ENCODE measurements around the gene RSPH9. TPM values are rescaled to one million over a fixed set of nuclear protein-coding genes. Genes with fewer than 3 reads are reported as not detected.

The RSPH9 gene
- total and polyA plus RNA-seq, 2 donors (not counting 3 experiments of a cell fraction or from before 2014, with no cell fraction given): 0.18 to 0.27 TPM

GRCh38 chr6:43717389-43717788, 72.6 kb downstream of the RSPH9 start:
- Histone ChIP-seq H3K4me3 (replicated peaks in 1 of 3; ENCODE audit: insufficient read depth in 1 of 3, low read depth in 1 of 3, low read length in 3 of 3) (no peak overlapping the region), H3K4me1 (ENCODE audit: control insufficient read depth, extremely low read depth, insufficient read depth, low read length) (peaks cover 8% of the 10 kb centered on the region), H3K9me1 (replicated peaks; ENCODE audit: control insufficient read depth, extremely low read depth, insufficient read depth, low read length) (no peaks in the 10 kb centered on the region), H3K9ac (replicated peaks; ENCODE audit: extremely low read depth, insufficient read depth, low read length) (no peak overlapping the region), H2AFZ (ENCODE audit: low read depth, low read length) (no peak overlapping the region), H3K79me2 (ENCODE audit: control insufficient read depth, insufficient read depth, low read length) (no peaks in the 10 kb centered on the region), H3K36me3 (ENCODE audit: control insufficient read depth in 2 of 2, extremely low read depth in 1 of 2, insufficient read depth in 2 of 2, low read length in 2 of 2) (no peaks in the 10 kb centered on the region), H3K27me3 (ENCODE audit: control insufficient read depth in 2 of 2, insufficient read depth in 2 of 2, low read length in 2 of 2) (no peaks in the 10 kb centered on the region), H3K27ac (ENCODE audit: insufficient read depth, low read depth, low read length) (no peak overlapping the region), H3K4me2 (ENCODE audit: insufficient read depth, low read length) (no peak overlapping the region), H4K20me1 (replicated peaks; ENCODE audit: control insufficient read depth, extremely low read depth, insufficient read depth, low read length) (no peaks in the 10 kb centered on the region), H3K9me3 (replicated peaks; ENCODE audit: control insufficient read depth, insufficient read depth, low read length) (no peaks in the 10 kb centered on the region)
- TF ChIP-seq MAX (IDR thresholded peaks at IDR 0.05; ENCODE audit: insufficient read depth, insufficient read length): no peak
- TF ChIP-seq POLR2A (IDR thresholded peaks at IDR 0.05; ENCODE audit: low read depth, low read length): no peak
- no peak for TF ChIP-seq GATA2 (IDR thresholded peaks at IDR 0.05; ENCODE audit: insufficient read depth, insufficient read length, low read depth, low read length)
- TF ChIP-seq MYC (IDR thresholded peaks at IDR 0.05; ENCODE audit: low read depth, low read length): no peak
- no peak for TF ChIP-seq JUN (IDR thresholded peaks at IDR 0.05; ENCODE audit: borderline replicate concordance, insufficient read depth, insufficient read length, low read depth)
- TF ChIP-seq, protein P1, sequence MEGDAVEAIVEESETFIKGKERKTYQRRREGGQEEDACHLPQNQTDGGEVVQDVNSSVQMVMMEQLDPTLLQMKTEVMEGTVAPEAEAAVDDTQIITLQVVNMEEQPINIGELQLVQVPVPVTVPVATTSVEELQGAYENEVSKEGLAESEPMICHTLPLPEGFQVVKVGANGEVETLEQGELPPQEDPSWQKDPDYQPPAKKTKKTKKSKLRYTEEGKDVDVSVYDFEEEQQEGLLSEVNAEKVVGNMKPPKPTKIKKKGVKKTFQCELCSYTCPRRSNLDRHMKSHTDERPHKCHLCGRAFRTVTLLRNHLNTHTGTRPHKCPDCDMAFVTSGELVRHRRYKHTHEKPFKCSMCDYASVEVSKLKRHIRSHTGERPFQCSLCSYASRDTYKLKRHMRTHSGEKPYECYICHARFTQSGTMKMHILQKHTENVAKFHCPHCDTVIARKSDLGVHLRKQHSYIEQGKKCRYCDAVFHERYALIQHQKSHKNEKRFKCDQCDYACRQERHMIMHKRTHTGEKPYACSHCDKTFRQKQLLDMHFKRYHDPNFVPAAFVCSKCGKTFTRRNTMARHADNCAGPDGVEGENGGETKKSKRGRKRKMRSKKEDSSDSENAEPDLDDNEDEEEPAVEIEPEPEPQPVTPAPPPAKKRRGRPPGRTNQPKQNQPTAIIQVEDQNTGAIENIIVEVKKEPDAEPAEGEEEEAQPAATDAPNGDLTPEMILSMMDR (IDR thresholded peaks at IDR 0.05; ENCODE audit: extremely low read depth in 1 of 2, insufficient read depth in 1 of 2, low read depth in 1 of 2, low read length in 2 of 2): no peak
- no peak for TF ChIP-seq FOS (IDR thresholded peaks at IDR 0.05; ENCODE audit: borderline replicate concordance, insufficient read depth, low read length)
- TF ChIP-seq POLR2AphosphoS5 (IDR thresholded peaks at IDR 0.05; ENCODE audit: insufficient read depth, low read depth, low read length): no peak
- TF ChIP-seq EZH2 (IDR thresholded peaks at IDR 0.05; ENCODE audit: borderline replicate concordance, low read depth, low read length, severe bottlenecking): no peak
- intact Hi-C loops (cut with micrococcal nuclease): no loop called here
- no TSS peak for BruUV-seq (replicated peaks)
- ChIA-PET POLR2A (no interaction called here), CTCF (no interaction called here)
- no peak for DNase-seq (ENCODE audit: low read depth, low spot score)
- dilution Hi-C loops (cut with MboI; ENCODE audit: extremely low pct_ligation_motif_present, low sequenced_read_pairs): no loop called here
- FAIRE-seq: no peak

Measured in endothelial cell of umbilical vein (primary cell).